GM21723 (cell line): ENCODE data around the gene PDE11A.

Experiments
- ATAC-seq: cut with Tn5 transposase; IDR thresholded peaks from one replicate; pipeline ENCODE4 v1.9.1; 2021; ENCODE audit warnings: mild to moderate bottlenecking, moderate library complexity; ENCODE audit not compliant: unreplicated experiment

Gene PDE11A

GRCh38 chr2:177639262-177639914 lies 433.2 kb downstream of the PDE11A start:
- ATAC-seq, result no peak

DNA sequence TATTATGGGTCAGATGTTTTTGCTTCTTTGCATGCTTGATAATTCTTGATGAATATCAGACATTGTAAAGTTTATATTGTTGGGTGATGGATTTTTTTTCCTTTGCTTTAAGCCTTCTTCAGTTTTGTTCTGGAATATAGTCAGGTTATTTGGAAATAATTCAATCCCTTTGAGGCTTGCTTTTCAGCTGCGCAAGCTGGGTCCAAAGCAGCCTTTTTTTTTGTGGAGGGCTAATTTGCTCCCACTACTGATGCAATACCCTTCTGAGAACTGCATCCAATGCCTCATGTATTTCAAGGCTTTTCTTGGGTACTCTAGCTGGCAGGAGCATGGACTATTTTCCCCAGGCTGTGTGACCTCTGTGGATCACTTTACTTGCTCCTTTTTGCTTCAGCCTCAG lies 434.1 kb downstream of the PDE11A start:
- ATAC-seq, result no peak

- ATAC-seq, result no peak
Observed at GRCh38 chr2:177636672-177637071, 435.9 kb downstream of the PDE11A start.

- ATAC-seq, result no peak
Observed at GRCh38 chr2:177635696-177636095, 436.9 kb downstream of the PDE11A start.

GRCh38 chr2:177633910-177634294 lies 438.7 kb downstream of the PDE11A start:
- no peak for ATAC-seq

DNA sequence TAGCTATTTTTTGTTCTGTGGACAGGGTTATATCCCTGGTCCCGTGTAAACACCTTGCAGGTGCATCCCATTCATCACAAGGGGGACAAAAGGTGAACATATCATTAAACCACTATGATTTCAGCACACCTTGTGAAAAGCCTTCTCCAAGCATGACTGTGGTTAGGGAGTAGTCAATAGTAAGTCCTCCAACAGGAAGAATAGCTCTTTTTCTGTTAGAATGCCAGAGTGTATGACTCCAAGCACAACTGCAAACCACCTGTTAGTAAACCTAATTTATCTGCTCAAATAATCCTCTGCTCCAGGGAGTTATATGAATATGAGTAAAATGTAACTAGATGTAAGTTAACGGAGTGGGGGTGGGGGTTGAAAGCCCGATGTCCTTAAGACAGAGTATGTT lies 439.5 kb downstream of the PDE11A start:
- ATAC-seq, result no peak

DNA sequence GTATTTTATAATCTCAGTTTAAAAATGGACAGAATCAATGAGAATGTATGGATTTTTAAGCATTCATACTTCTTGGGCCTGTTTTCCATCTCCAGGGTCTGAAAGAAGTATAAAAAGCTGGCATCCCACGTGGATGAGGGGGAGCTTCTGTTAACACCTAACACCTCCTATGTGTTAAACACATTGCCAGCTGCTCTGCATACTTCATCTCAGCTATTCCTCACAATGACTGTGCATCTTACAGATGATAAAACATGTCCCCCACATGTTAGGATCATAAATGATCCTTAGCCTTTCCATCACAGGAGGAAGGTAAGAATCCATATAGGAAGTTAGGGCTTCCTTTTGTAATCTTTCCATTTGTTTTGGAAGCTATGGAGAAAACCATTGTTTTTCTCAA lies 440.9 kb downstream of the PDE11A start:
- no peak for ATAC-seq

DNA sequence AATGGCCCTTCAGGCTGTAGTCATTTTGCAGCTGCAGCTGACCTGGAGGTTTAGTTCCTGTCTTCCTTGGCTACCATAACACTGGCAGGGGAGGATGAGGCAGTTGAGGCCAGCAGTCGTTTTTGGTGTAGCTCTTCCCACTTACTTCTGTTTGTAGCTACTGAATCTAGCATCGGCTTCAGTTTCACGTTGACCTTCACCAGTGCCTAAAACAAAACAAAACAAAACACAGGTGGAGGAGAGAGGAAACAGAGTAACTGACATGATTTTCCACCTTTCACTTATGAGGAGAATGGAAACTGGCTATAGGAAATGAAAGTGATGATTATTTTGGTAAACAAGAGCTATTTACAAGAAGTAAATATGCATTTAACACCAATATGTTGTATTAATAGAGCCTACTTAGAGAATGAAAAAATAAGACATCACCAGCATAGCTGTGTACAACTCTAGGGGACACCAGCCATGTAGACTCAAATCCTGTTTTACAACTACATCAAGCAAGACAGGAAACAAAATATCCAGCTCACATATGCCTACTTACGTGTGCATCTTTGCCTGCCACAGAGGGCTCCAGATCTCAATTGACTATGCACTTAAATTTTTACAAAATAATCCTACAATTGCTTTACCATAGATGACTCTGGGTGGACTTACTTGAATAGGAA lies 443.1 kb downstream of the PDE11A start:
- peak; percentile 75 for ATAC-seq

GRCh38 chr2:177628831-177629230 lies 443.7 kb downstream of the PDE11A start:
- ATAC-seq, result no peak

DNA sequence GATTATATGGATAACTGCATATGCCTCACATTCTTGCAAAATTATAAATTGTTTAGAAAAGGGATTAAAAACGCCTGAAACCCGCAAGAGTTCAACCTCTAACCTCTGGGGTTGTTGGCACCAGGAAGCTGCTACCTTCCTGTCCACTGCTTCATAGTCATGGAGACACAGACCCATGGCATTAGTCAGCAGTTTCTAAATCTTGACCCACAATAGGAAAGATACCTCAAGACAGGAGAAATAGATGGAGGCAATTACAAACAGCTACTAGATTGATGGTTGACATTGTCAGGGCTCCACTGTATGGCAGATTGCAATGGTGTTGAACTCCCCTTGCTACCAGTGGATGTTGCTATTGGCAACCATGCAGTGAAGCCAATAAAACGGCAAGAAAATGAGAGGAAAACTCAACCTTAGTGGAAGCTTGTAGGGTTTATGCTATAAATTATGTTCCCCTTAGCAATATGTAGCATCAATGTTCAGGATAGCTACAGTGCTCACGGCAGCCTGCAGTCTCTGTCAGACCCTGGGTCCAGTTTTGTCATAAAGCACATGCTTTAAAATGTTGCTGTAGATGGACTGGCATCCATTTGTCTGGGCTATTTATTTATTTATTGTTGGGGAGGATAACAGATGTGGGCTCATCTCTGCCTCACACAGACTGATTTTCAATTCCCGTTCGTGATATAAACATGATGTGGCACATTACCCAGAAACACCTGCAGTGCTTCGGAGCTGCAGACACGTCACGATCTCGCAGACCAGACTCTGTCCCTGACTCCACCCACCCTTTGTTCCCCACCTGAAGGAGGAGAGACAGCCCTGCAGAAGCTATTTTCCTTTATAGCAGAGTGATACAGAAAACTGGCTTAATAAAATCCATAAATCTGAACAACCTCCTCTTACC lies 446.6 kb downstream of the PDE11A start:
- no peak for ATAC-seq

GRCh38 chr2:177622521-177622920 lies 450.1 kb downstream of the PDE11A start:
- ATAC-seq, result no peak

DNA sequence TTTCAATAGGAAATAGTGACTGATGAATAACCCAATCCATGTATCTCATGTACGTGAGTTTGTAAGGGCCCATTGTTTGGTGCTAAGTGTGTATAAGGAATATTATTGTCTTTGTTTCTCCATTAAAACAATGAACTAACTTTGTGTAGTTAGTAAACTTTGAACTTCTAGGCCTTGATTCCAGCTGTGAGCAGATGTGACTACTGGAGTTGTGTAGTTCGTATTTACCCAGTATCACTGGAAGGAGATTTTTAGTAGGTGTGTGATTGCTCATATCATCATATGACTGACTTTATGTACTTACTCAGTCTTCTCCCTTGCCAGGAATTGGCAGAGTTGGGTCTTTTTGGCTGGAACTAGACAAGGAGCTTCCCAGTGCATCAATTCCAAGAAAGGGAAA lies 452.6 kb downstream of the PDE11A start:
- ATAC-seq, result no peak

GRCh38 chr2:177619461-177619860 lies 453.1 kb downstream of the PDE11A start:
- ATAC-seq, result no peak

GRCh38 chr2:177618255-177619253 lies 454.0 kb downstream of the PDE11A start:
- ATAC-seq, result peak; percentile 99

DNA sequence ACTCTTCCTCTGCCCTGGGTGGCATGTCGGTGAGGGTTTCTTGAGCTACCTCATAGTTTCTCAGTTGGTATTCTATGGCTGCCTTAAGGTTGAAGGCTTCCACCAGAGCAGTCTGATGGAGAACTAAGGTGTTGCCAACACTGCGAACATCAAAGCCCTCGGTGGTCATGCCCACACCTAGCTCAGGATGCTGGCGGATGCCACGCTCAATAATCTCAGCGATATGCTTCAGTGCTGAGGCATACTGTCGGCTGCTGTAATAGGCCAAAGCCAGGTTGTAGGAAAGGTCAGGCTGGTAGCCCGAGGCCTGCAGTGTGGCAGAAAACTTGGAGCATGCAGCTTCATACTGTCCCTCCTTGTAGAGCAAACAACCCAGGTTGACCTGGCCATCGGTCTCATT lies 454.7 kb downstream of the PDE11A start:
- ATAC-seq, result no peak

GRCh38 chr2:177616731-177617130 lies 455.8 kb downstream of the PDE11A start:
- ATAC-seq, result no peak

DNA sequence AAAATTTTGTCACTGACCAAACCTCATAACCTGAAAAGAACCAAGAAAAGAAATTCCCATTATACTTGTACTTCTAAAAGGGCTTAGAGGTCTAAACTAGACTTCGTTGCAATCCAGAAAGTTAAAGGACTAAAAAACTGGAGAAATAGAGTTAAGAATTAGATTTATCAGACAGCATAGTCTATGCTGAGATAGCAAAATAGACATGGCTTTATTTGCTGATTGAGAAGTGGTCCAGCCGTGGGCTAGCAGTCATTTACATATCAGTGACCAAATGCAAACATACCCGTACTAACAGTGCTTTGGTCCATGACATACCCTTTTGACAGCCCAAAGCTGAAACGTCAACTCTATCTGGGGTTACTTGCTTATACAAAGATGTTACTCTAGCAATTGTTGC lies 456.5 kb downstream of the PDE11A start:
- no peak for ATAC-seq

GRCh38 chr2:177612659-177613058 lies 459.9 kb downstream of the PDE11A start:
- no peak for ATAC-seq

GRCh38 chr2:177611310-177611886 lies 461.2 kb downstream of the PDE11A start:
- no peak for ATAC-seq

DNA sequence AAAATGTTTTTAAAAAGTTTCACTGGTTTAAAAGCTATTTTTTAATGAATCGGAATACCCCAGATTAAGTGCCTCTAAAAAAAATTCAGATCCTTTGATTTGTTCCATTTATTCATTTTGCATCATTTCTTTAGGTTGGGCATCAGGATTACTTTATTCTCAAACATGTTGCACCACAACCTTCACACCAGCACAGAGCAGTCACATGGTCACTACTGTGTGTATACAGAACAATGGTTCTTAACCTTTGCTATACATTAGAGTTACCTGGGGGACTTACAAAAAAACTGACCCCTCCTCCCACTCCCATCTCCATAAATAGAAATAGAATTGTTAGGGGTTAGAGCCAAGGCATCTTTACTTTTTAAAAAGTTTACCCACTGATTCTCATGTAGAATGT lies 461.8 kb downstream of the PDE11A start:
- ATAC-seq, result no peak
